Type B pancreatic cell (in vitro differentiated cells): Measurements from ENCODE around the gene SLC15A2. TPM values are rescaled to one million over a fixed set of nuclear protein-coding genes. Genes with fewer than 3 reads are reported as not detected.
"Not testable (repeated sequence)": the region's sequence is repeated elsewhere in the genome, so short reads cannot be mapped to it uniquely, and the experiment has no call there.

Experiments used
- DNase-seq: peaks from one replicate; pipeline ENCODE4 v3.0.0; 2021; ENCODE audit warnings: mixed read lengths; ENCODE audit not compliant: unreplicated experiment; ENCODE audit errors: extremely low spot score
- H3K27ac Mint-ChIP-seq: 2 replicates; pipeline ENCODE4 v1.8.0; 2021; ENCODE audit warnings: mild to moderate bottlenecking, mixed read lengths
- H3K27me3 Mint-ChIP-seq: 2 replicates; pipeline ENCODE4 v1.8.0; 2021; ENCODE audit warnings: mixed read lengths
- H3K36me3 Mint-ChIP-seq: 2 replicates; pipeline ENCODE4 v1.8.0; 2021; ENCODE audit warnings: mixed read lengths
- H3K4me1 Mint-ChIP-seq: one replicate; pipeline ENCODE4 v1.8.0; 2021; ENCODE audit warnings: mixed read lengths; ENCODE audit not compliant: unreplicated experiment
- H3K4me3 Mint-ChIP-seq: 2 replicates; pipeline ENCODE4 v1.8.0; 2021; ENCODE audit warnings: mild to moderate bottlenecking, mixed read lengths
- H3K9me3 Mint-ChIP-seq: 2 replicates; pipeline ENCODE4 v1.8.0; 2021; ENCODE audit warnings: mixed read lengths
- CTCF ChIP-seq: fragments of 200-600 bp; sonication (generic); conservative IDR thresholded peaks from 2 replicates; pipeline ENCODE4 v1.5.0; 2021; ENCODE audit warnings: antibody characterized with exemption, mild to moderate bottlenecking
- long read RNA-seq: library from polyadenylated mRNA; unstranded; transcript quantifications from one replicate; pipeline ENCODE4 v2.0.0, GENCODE V29; 2020
- total RNA-seq: library from RNA; stranded (reverse); gene quantifications from 2 replicates; pipeline ENCODE4 v1.2.1, GENCODE V29; 2021; ENCODE audit warnings: low replicate concordance

Gene SLC15A2
- total RNA-seq, result 3.4 and 4.9 TPM in 2 replicates
- long read RNA-seq, full-length matches to known transcripts, result 1 of 3 reads
- long read RNA-seq, partial matches to known transcripts, result 1 of 3 reads
- long read RNA-seq, other reads (novel, unspliced or antisense), result 1 of 3 reads

GRCh38 chr3:121894301-121894990 is at the start of gene SLC15A2:
Gene SLC15A2, plus strand, starts transcription at chr3:121894401. Its CDS starts 76 bp downstream, at chr3:121894477.
- Mint-ChIP-seq H3K9me3 (no peaks in the 10 kb centered on the region), H3K4me3 (peak within 1 kb of the TSS; percentile 59), H3K27ac (no peak within 1 kb of the TSS), H3K4me1 (peaks cover 10% of the 10 kb centered on the region), H3K27me3 (no peaks in the 10 kb centered on the region), H3K36me3 (no peaks in the 10 kb centered on the region)
- DNase-seq, result no peak
- no peak for TF ChIP-seq CTCF

- no peak for DNase-seq
- H3K9me3 Mint-ChIP-seq, result no peaks in the 10 kb centered on the region
- H3K27ac Mint-ChIP-seq, result no peak overlapping the region
- H3K4me1 Mint-ChIP-seq, result no peaks in the 10 kb centered on the region
- no peak for TF ChIP-seq CTCF
- H3K27me3 Mint-ChIP-seq, result no peaks in the 10 kb centered on the region
- H3K4me3 Mint-ChIP-seq, result no peak overlapping the region
- H3K36me3 Mint-ChIP-seq, result no peaks in the 10 kb centered on the region
Measured at GRCh38 chr3:121844892-121845291, 49.3 kb upstream of the SLC15A2 start.

- Mint-ChIP-seq H3K27ac (no peak overlapping the region), H3K4me3 (no peak overlapping the region), H3K27me3 (no peaks in the 10 kb centered on the region), H3K4me1 (no peaks in the 10 kb centered on the region), H3K9me3 (no peaks in the 10 kb centered on the region), H3K36me3 (peaks cover 3% of the 10 kb centered on the region)
- TF ChIP-seq CTCF, result no peak
- no peak for DNase-seq
Measured at GRCh38 chr3:121852256-121852655, 41.9 kb upstream of the SLC15A2 start.

- peak; percentile 39 for TF ChIP-seq CTCF
- no peaks in the 10 kb centered on the region for H3K9me3 Mint-ChIP-seq
- H3K27me3 Mint-ChIP-seq, result no peaks in the 10 kb centered on the region
- H3K36me3 Mint-ChIP-seq, result peaks cover 3% of the 10 kb centered on the region
- no peak overlapping the region for H3K27ac Mint-ChIP-seq
- no peak for DNase-seq
- H3K4me1 Mint-ChIP-seq, result no peaks in the 10 kb centered on the region
- H3K4me3 Mint-ChIP-seq, result no peak overlapping the region
Measured at GRCh38 chr3:121855555-121855954, 38.6 kb upstream of the SLC15A2 start.

GRCh38 chr3:121857778-121858177 is 36.4 kb upstream of the SLC15A2 start:
- not testable (repeated sequence) for H3K4me3 Mint-ChIP-seq, H3K9me3 Mint-ChIP-seq, H3K4me1 Mint-ChIP-seq, DNase-seq, H3K36me3 Mint-ChIP-seq, H3K27me3 Mint-ChIP-seq, H3K27ac Mint-ChIP-seq

GRCh38 chr3:121863247-121863646 is 31.0 kb upstream of the SLC15A2 start:
- not testable (repeated sequence) for DNase-seq, H3K27me3 Mint-ChIP-seq, H3K27ac Mint-ChIP-seq, H3K4me1 Mint-ChIP-seq, H3K9me3 Mint-ChIP-seq, H3K4me3 Mint-ChIP-seq, H3K36me3 Mint-ChIP-seq
